Measurements from ENCODE around the gene TMEM169. TPM values are rescaled to one million over a fixed set of nuclear protein-coding genes. Genes with fewer than 3 reads are reported as not detected.

TMEM169 gene
- total and polyA plus RNA-seq, 2 of the 13 experiments (the other 11 are each of a cell fraction or from before 2014, with no cell fraction given) = 1.5 to 4.5 TPM

GRCh38 chr2:216108967-216109921, 27.5 kb downstream of the TMEM169 start, which contains the start of gene XRCC5 (continued):
- TF ChIP-seq NFIC (IDR thresholded peaks at IDR 0.05; ENCODE audit: low read length) = no peak
- peak; percentile 77; the same call in 1 of the 2 replicates for TF ChIP-seq ZFP90 (CRISPR knock-in tag; IDR thresholded peaks at IDR 0.05; ENCODE audit: borderline replicate concordance)
- TF ChIP-seq, protein P1, sequence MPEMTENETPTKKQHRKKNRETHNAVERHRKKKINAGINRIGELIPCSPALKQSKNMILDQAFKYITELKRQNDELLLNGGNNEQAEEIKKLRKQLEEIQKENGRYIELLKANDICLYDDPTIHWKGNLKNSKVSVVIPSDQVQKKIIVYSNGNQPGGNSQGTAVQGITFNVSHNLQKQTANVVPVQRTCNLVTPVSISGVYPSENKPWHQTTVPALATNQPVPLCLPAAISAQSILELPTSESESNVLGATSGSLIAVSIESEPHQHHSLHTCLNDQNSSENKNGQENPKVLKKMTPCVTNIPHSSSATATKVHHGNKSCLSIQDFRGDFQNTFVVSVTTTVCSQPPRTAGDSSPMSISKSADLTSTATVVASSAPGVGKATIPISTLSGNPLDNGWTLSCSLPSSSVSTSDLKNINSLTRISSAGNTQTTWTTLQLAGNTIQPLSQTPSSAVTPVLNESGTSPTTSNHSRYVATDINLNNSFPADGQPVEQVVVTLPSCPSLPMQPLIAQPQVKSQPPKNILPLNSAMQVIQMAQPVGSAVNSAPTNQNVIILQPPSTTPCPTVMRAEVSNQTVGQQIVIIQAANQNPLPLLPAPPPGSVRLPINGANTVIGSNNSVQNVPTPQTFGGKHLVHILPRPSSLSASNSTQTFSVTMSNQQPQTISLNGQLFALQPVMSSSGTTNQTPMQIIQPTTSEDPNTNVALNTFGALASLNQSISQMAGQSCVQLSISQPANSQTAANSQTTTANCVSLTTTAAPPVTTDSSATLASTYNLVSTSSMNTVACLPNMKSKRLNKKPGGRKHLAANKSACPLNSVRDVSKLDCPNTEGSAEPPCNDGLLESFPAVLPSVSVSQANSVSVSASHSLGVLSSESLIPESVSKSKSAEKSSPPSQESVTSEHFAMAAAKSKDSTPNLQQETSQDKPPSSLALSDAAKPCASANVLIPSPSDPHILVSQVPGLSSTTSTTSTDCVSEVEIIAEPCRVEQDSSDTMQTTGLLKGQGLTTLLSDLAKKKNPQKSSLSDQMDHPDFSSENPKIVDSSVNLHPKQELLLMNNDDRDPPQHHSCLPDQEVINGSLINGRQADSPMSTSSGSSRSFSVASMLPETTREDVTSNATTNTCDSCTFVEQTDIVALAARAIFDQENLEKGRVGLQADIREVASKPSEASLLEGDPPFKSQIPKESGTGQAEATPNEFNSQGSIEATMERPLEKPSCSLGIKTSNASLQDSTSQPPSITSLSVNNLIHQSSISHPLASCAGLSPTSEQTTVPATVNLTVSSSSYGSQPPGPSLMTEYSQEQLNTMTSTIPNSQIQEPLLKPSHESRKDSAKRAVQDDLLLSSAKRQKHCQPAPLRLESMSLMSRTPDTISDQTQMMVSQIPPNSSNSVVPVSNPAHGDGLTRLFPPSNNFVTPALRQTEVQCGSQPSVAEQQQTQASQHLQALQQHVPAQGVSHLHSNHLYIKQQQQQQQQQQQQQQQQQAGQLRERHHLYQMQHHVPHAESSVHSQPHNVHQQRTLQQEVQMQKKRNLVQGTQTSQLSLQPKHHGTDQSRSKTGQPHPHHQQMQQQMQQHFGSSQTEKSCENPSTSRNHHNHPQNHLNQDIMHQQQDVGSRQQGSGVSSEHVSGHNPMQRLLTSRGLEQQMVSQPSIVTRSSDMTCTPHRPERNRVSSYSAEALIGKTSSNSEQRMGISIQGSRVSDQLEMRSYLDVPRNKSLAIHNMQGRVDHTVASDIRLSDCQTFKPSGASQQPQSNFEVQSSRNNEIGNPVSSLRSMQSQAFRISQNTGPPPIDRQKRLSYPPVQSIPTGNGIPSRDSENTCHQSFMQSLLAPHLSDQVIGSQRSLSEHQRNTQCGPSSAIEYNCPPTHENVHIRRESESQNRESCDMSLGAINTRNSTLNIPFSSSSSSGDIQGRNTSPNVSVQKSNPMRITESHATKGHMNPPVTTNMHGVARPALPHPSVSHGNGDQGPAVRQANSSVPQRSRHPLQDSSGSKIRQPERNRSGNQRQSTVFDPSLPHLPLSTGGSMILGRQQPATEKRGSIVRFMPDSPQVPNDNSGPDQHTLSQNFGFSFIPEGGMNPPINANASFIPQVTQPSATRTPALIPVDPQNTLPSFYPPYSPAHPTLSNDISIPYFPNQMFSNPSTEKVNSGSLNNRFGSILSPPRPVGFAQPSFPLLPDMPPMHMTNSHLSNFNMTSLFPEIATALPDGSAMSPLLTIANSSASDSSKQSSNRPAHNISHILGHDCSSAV (CRISPR knock-in tag; IDR thresholded peaks at IDR 0.05; ENCODE audit: borderline replicate concordance) = 0 out of 2 replicates have a peak, but pooled peaks have one; percentile 87
- TF ChIP-seq MXI1 (IDR thresholded peaks at IDR 0.05; ENCODE audit: borderline replicate concordance, low read depth, low read length) = peak; percentile 87; the same call in 2 of the 3 replicates
- no peak for TF ChIP-seq EZH2 (conservative IDR thresholded peaks at IDR 0.05; ENCODE audit: low read depth, low read length)
- peak; percentile 97 for TF ChIP-seq GABPB1 (CRISPR knock-in tag; IDR thresholded peaks at IDR 0.05)
- peak; percentile 96 for TF ChIP-seq SALL1 (CRISPR knock-in tag; IDR thresholded peaks at IDR 0.05)
- TF ChIP-seq SATB2 (CRISPR knock-in tag; IDR thresholded peaks at IDR 0.05) = peak; percentile 92; the same call in 1 of the 2 replicates
- no peak for TF ChIP-seq SKIL (CRISPR knock-in tag; IDR thresholded peaks at IDR 0.05; ENCODE audit: borderline replicate concordance)
- TF ChIP-seq, protein P2, sequence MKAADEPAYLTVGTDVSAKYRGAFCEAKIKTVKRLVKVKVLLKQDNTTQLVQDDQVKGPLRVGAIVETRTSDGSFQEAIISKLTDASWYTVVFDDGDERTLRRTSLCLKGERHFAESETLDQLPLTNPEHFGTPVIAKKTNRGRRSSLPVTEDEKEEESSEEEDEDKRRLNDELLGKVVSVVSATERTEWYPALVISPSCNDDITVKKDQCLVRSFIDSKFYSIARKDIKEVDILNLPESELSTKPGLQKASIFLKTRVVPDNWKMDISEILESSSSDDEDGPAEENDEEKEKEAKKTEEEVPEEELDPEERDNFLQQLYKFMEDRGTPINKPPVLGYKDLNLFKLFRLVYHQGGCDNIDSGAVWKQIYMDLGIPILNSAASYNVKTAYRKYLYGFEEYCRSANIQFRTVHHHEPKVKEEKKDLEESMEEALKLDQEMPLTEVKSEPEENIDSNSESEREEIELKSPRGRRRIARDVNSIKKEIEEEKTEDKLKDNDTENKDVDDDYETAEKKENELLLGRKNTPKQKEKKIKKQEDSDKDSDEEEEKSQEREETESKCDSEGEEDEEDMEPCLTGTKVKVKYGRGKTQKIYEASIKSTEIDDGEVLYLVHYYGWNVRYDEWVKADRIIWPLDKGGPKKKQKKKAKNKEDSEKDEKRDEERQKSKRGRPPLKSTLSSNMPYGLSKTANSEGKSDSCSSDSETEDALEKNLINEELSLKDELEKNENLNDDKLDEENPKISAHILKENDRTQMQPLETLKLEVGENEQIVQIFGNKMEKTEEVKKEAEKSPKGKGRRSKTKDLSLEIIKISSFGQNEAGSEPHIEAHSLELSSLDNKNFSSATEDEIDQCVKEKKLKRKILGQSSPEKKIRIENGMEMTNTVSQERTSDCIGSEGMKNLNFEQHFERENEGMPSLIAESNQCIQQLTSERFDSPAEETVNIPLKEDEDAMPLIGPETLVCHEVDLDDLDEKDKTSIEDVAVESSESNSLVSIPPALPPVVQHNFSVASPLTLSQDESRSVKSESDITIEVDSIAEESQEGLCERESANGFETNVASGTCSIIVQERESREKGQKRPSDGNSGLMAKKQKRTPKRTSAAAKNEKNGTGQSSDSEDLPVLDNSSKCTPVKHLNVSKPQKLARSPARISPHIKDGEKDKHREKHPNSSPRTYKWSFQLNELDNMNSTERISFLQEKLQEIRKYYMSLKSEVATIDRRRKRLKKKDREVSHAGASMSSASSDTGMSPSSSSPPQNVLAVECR (CRISPR knock-in tag; IDR thresholded peaks at IDR 0.05; ENCODE audit: borderline replicate concordance) = peak; percentile 98
- TF ChIP-seq STAG1 (CRISPR knock-in tag; IDR thresholded peaks at IDR 0.05) = no peak
